Panc1 (cell line): ENCODE measurements around the gene ELK4. TPM values are rescaled to one million over a fixed set of nuclear protein-coding genes. Genes with fewer than 3 reads are reported as not detected.

Experiments used
- ATAC-seq: fragments of 200-7000 bp; cut with Tn5 transposase; 2 replicates; pipeline ENCODE4 v1.9.1; 2020; ENCODE audit warnings: mild to moderate bottlenecking, moderate library complexity
- BruUV-seq: library from RNA; stranded (reverse); fragments of 400-500 nt; replicated peaks from 2 replicates; lab custom pipeline; 2021; lab: Mats Ljungman, UMichigan
- CTCF ChIA-PET: fragments of 300-600 bp; sonication (Branson Sonifier 250); formaldehyde crosslinking; loops from one replicate; lab custom pipeline; 2022; ENCODE audit warnings: antibody characterized with exemption; lab: Charles Lee
- POLR2A ChIA-PET: fragments of 300-600 bp; sonication (Branson Sonifier 250); formaldehyde crosslinking; loops from one replicate; lab custom pipeline; 2022; ENCODE audit warnings: antibody characterized with exemption; lab: Charles Lee
- DNase-seq: peaks from one replicate; pipeline ENCODE4 v3.0.0-alpha.2; 2010; ENCODE audit warnings: low read depth, low spot score
- H3K27ac ChIP-seq: 2 replicates; pipeline ENCODE4 v1.5.1; 2011; ENCODE audit warnings: mild to moderate bottlenecking, low read length, inconsistent platforms
- H3K27me3 ChIP-seq: fragments of 200-500 bp; sonication (Bioruptor generic); 2 replicates; pipeline ENCODE4 v1.6.0; 2014; ENCODE audit warnings: low read length, inconsistent platforms; ENCODE audit not compliant: control insufficient read depth, insufficient read depth
- H3K36me3 ChIP-seq: fragments of 200-500 bp; sonication (Bioruptor generic); 2 replicates; pipeline ENCODE4 v1.5.1; 2014; ENCODE audit warnings: inconsistent platforms, mild to moderate bottlenecking, low read length, moderate library complexity; ENCODE audit not compliant: control insufficient read depth, insufficient read depth
- H3K4me1 ChIP-seq: 2 replicates; pipeline ENCODE4 v1.5.1; 2011; ENCODE audit warnings: inconsistent platforms, mild to moderate bottlenecking, low read length, moderate library complexity; ENCODE audit not compliant: control insufficient read depth, insufficient read depth
- H3K4me3 ChIP-seq, 2 experiments: 2 replicates each; pipeline ENCODE4 v1.5.1; 2011 to 2012; ENCODE audit warnings: low read depth in 2 of 2, low read length in 2 of 2, mild to moderate bottlenecking in 2 of 2, inconsistent platforms in 1 of 2, moderate library complexity in 1 of 2
- H3K9me3 ChIP-seq: fragments of 200-500 bp; sonication (Bioruptor generic); 2 replicates; pipeline ENCODE4 v1.5.1; 2014; ENCODE audit warnings: low read depth, mild to moderate bottlenecking, inconsistent platforms, low read length, moderate library complexity; ENCODE audit not compliant: control insufficient read depth, insufficient read depth
- CTCF ChIP-seq: fragments of 450-650 bp; IDR thresholded peaks from 2 replicates; pipeline ENCODE4 v1.5.1; 2017; ENCODE audit warnings: mild to moderate bottlenecking
- POLR2AphosphoS5 ChIP-seq: IDR thresholded peaks from 2 replicates; pipeline ENCODE4 v1.6.1; 2012; ENCODE audit warnings: mild to moderate bottlenecking, low read depth, low read length, moderate library complexity
- REST ChIP-seq, 2 experiments: IDR thresholded peaks; 2 replicates each; pipeline ENCODE4 v1.6.1; 2011 to 2012; ENCODE audit warnings: low read depth in 2 of 2, control low read depth in 1 of 2, low read length in 1 of 2, mild to moderate bottlenecking in 1 of 2, moderate library complexity in 1 of 2; ENCODE audit not compliant: insufficient read depth in 1 of 2
- SIN3A ChIP-seq: IDR thresholded peaks from 2 replicates; pipeline ENCODE4 v1.6.1; 2012; ENCODE audit warnings: low read depth, mild to moderate bottlenecking, low read length, moderate library complexity, borderline replicate concordance; ENCODE audit not compliant: insufficient read depth
- TCF7L2 ChIP-seq: IDR thresholded peaks from 2 replicates; pipeline ENCODE4 v1.6.1; 2011; ENCODE audit warnings: mild to moderate bottlenecking, low read depth, low read length, inconsistent platforms
- in situ Hi-C: cut with HindIII; loops from 2 replicates; pipeline ENCODE4 v1.10.0; 2016; ENCODE audit warnings: low sequenced_read_pairs, low pct_unique_long_range_greater_than_20kb
- intact Hi-C: fragments of 100-400 bp; cut with micrococcal nuclease; formaldehyde crosslinking; loops from one replicate; pipeline ENCODE4 v1.10.0; 2022; ENCODE audit not compliant: unreplicated experiment
- total RNA-seq: library from RNA; stranded (reverse); gene quantifications from one replicate; pipeline ENCODE4 v1.2.1, GENCODE V29; 2021; ENCODE audit not compliant: unreplicated experiment

Gene ELK4
- total RNA-seq, 1 experiment from 2014 or later = 54.6 TPM

GRCh38 chr1:205668951-205669340, 37.1 kb upstream of the ELK4 start:
- DNase-seq = no peak
- BruUV-seq = no TSS peak
- intact Hi-C loops = no loop called here

GRCh38 chr1:205667909-205668643, 36.3 kb upstream of the ELK4 start:
- CTCF ChIA-PET = interaction anchor here (1.0 to 1.4 kb wide), 2 partner anchors 10 to 309 kb away, joined by 3 to 4 read pairs; no protein-coding TSS in a partner anchor
- ATAC-seq (no peak), DNase-seq (no peak)
- Histone ChIP-seq H3K4me3 (no peak overlapping the region), H3K27ac (no peak overlapping the region), H3K9me3 (no peaks in the 10 kb centered on the region), H3K27me3 (no peaks in the 10 kb centered on the region), H3K4me1 (peaks cover 51% of the 10 kb centered on the region), H3K36me3 (no peaks in the 10 kb centered on the region)
- in situ Hi-C loops = no loop called here
- BruUV-seq = no TSS peak
- POLR2A ChIA-PET = no interaction called here
- no peak for TF ChIP-seq CTCF
- TF ChIP-seq POLR2AphosphoS5 = no peak
- no peak for TF ChIP-seq REST (IDR thresholded peaks at IDR 0.05; ENCODE audit: insufficient read depth in 1 of 2, low read depth in 2 of 2, low read length in 1 of 2)
- intact Hi-C loops = no loop called here

More at GRCh38 chr1:205668951-205669340, 37.1 kb upstream of the ELK4 start:
- Histone ChIP-seq H3K27me3 (no peaks in the 10 kb centered on the region), H3K9me3 (no peaks in the 10 kb centered on the region), H3K27ac (no peak overlapping the region), H3K4me3 (no peak overlapping the region), H3K36me3 (no peaks in the 10 kb centered on the region), H3K4me1 (peaks cover 51% of the 10 kb centered on the region)
- TF ChIP-seq SIN3A (no peak), TCF7L2 (no peak), REST (IDR thresholded peaks at IDR 0.05; ENCODE audit: insufficient read depth in 1 of 2, low read depth in 2 of 2, low read length in 1 of 2) (no peak), POLR2AphosphoS5 (no peak)
- ATAC-seq = no peak
- POLR2A ChIA-PET = no interaction called here
- CTCF ChIA-PET = interaction anchor here (1.4 kb wide), 1 partner anchor 308 kb away, joined by 4 read pairs; no protein-coding TSS in a partner anchor
- in situ Hi-C loops = no loop called here
